HCT116 (cell line): ENCODE results near the gene CENPH. TPM values are rescaled to one million over a fixed set of nuclear protein-coding genes. Genes with fewer than 3 reads are reported as not detected.

Experiments used
- ATAC-seq: fragments of 200-7000 bp; cut with Tn5 transposase; 2 replicates; pipeline ENCODE4 v1.9.1; 2020; ENCODE audit warnings: mild to moderate bottlenecking, moderate library complexity
- BruUV-seq: library from RNA; stranded (reverse); fragments of 400-500 nt; replicated peaks from 2 replicates; lab custom pipeline; 2021; lab: Mats Ljungman, UMichigan
- CTCF ChIA-PET: fragments of 300-600 bp; sonication (Branson Sonifier 250); formaldehyde crosslinking; loops from one replicate; lab custom pipeline; 2021; ENCODE audit warnings: antibody characterized with exemption; lab: Charles Lee
- POLR2A ChIA-PET: fragments of 300-600, 350-600 bp; sonication (Branson Sonifier 250); formaldehyde crosslinking; loops from one replicate; lab custom pipeline; 2021; ENCODE audit warnings: antibody characterized with exemption; lab: Charles Lee
- RAD21 ChIA-PET, 2 experiments: fragments of 300-600 bp; sonication (Branson Sonifier 250); formaldehyde crosslinking; loops; one replicate each; lab custom pipeline; 2023; ENCODE audit warnings: low total read pairs in 2 of 2; ENCODE audit not compliant: uncharacterized antibody in 2 of 2, unreplicated experiment in 2 of 2, low non-redundant PET in 1 of 2; lab: Charles Lee
- DNase-seq: peaks from one replicate; pipeline ENCODE4 v3.0.0-alpha.2; 2010; ENCODE audit warnings: low read depth, low spot score
- H2AFZ ChIP-seq: fragments of 200-600 bp; shearing (Covaris generic), sonication (generic); 2 replicates; pipeline ENCODE4 v1.6.1; 2017; ENCODE audit warnings: low read depth, mixed run types, mixed read lengths, antibody characterized with exemption, low read length; ENCODE audit not compliant: poor library complexity, severe bottlenecking
- H3K27ac ChIP-seq: 2 replicates; pipeline ENCODE4 v1.5.1; 2012; ENCODE audit warnings: low read depth, low read length
- H3K27me3 ChIP-seq: fragments of 200-600 bp; sonication (generic); 2 replicates; pipeline ENCODE4 v1.6.1; 2016; ENCODE audit warnings: mixed run types, low read length, mixed read lengths; ENCODE audit not compliant: insufficient read depth
- H3K36me3 ChIP-seq, 2 experiments: fragments of 200-500 bp in 1 of 2; fragments of 200-600 bp in 1 of 2; sonication (Bioruptor generic) in 1 of 2; sonication (generic) in 1 of 2; 2 replicates each; pipeline versions ENCODE4 v1.5.1 to v1.6.1; 2014 to 2016; ENCODE audit warnings: low read length in 2 of 2, inconsistent platforms in 1 of 2, mixed read lengths in 1 of 2, mixed run types in 1 of 2; ENCODE audit not compliant: insufficient read depth in 2 of 2, control insufficient read depth in 1 of 2
- H3K4me1 ChIP-seq, 2 experiments: fragments of 200-600 bp in 1 of 2; sonication (generic) in 1 of 2; 2 replicates each; pipeline versions ENCODE4 v1.5.1 to v1.6.1; 2012 to 2017; ENCODE audit warnings: low read length in 2 of 2, inconsistent platforms in 1 of 2, mild to moderate bottlenecking in 1 of 2, mixed read lengths in 1 of 2, mixed run types in 1 of 2, moderate library complexity in 1 of 2; ENCODE audit not compliant: insufficient read depth in 2 of 2, control insufficient read depth in 1 of 2
- H3K4me2 ChIP-seq: fragments of 200-600 bp; sonication (generic); 2 replicates; pipeline ENCODE4 v1.6.1; 2017; ENCODE audit warnings: mixed run types, low read length, mixed read lengths
- H3K4me3 ChIP-seq, 2 experiments: fragments of 200-600 bp in 1 of 2; sonication (generic) in 1 of 2; replicated peaks in 1 of 2; 2 replicates each; pipeline ENCODE4 v1.5.1; 2011 to 2016; ENCODE audit warnings: low read length in 2 of 2, control low read depth in 1 of 2, low read depth in 1 of 2, mild to moderate bottlenecking in 1 of 2, mixed read lengths in 1 of 2, mixed run types in 1 of 2
- H3K79me2 ChIP-seq: fragments of 200-600 bp; sonication (generic); 2 replicates; pipeline ENCODE4 v1.6.1; 2017; ENCODE audit warnings: mild to moderate bottlenecking, mixed run types, low read length, moderate library complexity, mixed read lengths; ENCODE audit not compliant: insufficient read depth
- H3K9ac ChIP-seq: fragments of 200-600 bp; sonication (generic); 2 replicates; pipeline ENCODE4 v1.6.1; 2016; ENCODE audit warnings: low read length, mixed read lengths
- H3K9me2 ChIP-seq: fragments of 200-600 bp; sonication (generic), shearing (Covaris generic); 2 replicates; pipeline ENCODE4 v1.6.1; 2017; ENCODE audit warnings: mixed run types, mild to moderate bottlenecking, moderate library complexity; ENCODE audit not compliant: insufficient read depth
- H3K9me3 ChIP-seq, 2 experiments: fragments of 200-500 bp in 1 of 2; fragments of 200-600 bp in 1 of 2; sonication (Bioruptor generic) in 1 of 2; sonication (generic) in 1 of 2; 2 replicates each; pipeline ENCODE4 v1.6.1; 2014 to 2017; ENCODE audit warnings: low read length in 2 of 2, mixed read lengths in 2 of 2, inconsistent platforms in 1 of 2, low read depth in 1 of 2, mild to moderate bottlenecking in 1 of 2, mixed run types in 1 of 2, moderate library complexity in 1 of 2; ENCODE audit not compliant: control insufficient read depth in 1 of 2, insufficient read depth in 1 of 2
- H4K20me1 ChIP-seq: fragments of 200-600 bp; sonication (generic), shearing (Covaris generic); 2 replicates; pipeline ENCODE4 v1.6.1; 2017; ENCODE audit warnings: mixed run types, mild to moderate bottlenecking, moderate library complexity; ENCODE audit not compliant: insufficient read depth
- CBX3 ChIP-seq: IDR thresholded peaks from 2 replicates; pipeline ENCODE4 v1.6.1; 2012; ENCODE audit warnings: low read depth
- CEBPB ChIP-seq: IDR thresholded peaks from 2 replicates; pipeline ENCODE4 v1.6.1; 2012; ENCODE audit warnings: low read depth
- EZH2phosphoT487 ChIP-seq: fragments of 200-600 bp; IDR thresholded peaks from 2 replicates; pipeline ENCODE4 v1.6.1; 2018; ENCODE audit warnings: antibody characterized with exemption, borderline replicate concordance
- FOSL1 ChIP-seq: IDR thresholded peaks from 2 replicates; pipeline ENCODE4 v1.6.1; 2012; ENCODE audit warnings: low read depth
- JUND ChIP-seq: IDR thresholded peaks from 2 replicates; pipeline ENCODE4 v1.6.1; 2012
- SRF ChIP-seq: IDR thresholded peaks from 2 replicates; pipeline ENCODE4 v1.6.1; 2012; ENCODE audit warnings: low read depth
- ZNF274 ChIP-seq: fragments of 200-500 bp; sonication (Bioruptor generic); IDR thresholded peaks from 2 replicates; pipeline ENCODE4 v1.6.1; 2014; ENCODE audit warnings: mild to moderate bottlenecking, low read depth, low read length, inconsistent platforms
- intact Hi-C: fragments of 100-400 bp; cut with micrococcal nuclease; formaldehyde crosslinking; loops from 2 replicates; pipeline ENCODE4 v1.10.0; 2022
- total RNA-seq: library from RNA; stranded (reverse); gene quantifications from one replicate; pipeline ENCODE4 v1.2.1, GENCODE V29; 2021; ENCODE audit not compliant: unreplicated experiment
- TF ChIP-seq, protein P1 (sequence below): IDR thresholded peaks from 2 replicates; pipeline ENCODE4 v1.6.1; 2011; ENCODE audit warnings: mild to moderate bottlenecking, low read length, moderate library complexity; ENCODE audit not compliant: insufficient replicate concordance; ENCODE audit errors: extremely low read depth
- TF ChIP-seq, protein P2 (sequence below): IDR thresholded peaks from 2 replicates; pipeline ENCODE4 v1.6.1; 2012
- TF ChIP-seq, protein P3 (sequence below), 3 experiments: fragments of 200-600 bp in 1 of 3; sonication (generic) in 1 of 3; IDR thresholded peaks in 2 of 3; conservative IDR thresholded peaks in 1 of 3; 2 replicates each; pipeline ENCODE4 v1.5.1; 2012 to 2017; ENCODE audit warnings: low read depth in 2 of 3, low read length in 2 of 3, antibody characterized with exemption in 1 of 3, borderline replicate concordance in 1 of 3, control low read depth in 1 of 3, mild to moderate bottlenecking in 1 of 3, mixed read lengths in 1 of 3, mixed run types in 1 of 3, moderate library complexity in 1 of 3; ENCODE audit not compliant: insufficient read depth in 1 of 3

The CENPH gene
- total RNA-seq, 1 experiment from 2014 or later: 23.4 TPM

DNA sequence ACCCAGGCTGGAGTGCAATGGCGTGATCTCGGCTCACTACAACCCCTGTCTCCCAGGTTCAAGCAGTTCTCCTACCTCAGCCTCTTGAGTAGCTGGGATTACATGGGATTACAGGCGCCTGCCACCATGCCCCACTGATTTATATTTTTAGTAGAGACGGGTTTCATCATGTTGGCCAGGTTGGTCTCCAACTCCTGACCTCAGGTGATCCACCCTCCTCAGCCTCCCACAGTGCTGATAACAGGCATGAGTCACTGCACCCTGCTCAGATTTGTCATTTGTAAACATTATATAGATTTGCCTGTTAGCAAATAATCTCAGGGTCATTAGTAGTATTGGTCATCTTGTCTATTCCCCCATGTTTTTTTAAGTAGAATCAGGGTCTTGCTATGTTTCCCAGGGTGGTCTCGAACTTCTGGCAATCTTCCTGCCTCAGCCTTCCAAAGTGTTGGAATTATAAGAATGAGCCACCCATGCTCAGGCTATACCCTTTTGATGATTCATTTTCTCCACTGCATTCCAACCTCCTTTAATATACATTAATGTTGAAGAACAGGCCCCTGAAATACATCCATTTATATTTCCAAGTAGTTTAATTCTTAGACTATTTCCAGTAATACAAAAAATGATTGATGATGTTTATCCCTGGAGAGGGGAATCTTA is 17.3 kb downstream of the CENPH start:
- ChIA-PET RAD21 (no interaction called here), CTCF (no interaction called here), POLR2A (no interaction called here)
- peaks cover 12 to 17% of the 10 kb centered on the region in 2 experiments for H3K4me1 ChIP-seq
- peak overlapping the region in 1 of 2 experiments; percentile 25; a peak in 2 of 4 replicates for H3K4me3 ChIP-seq
- intact Hi-C loops: no loop called here
- no peaks in the 10 kb centered on the region for H3K27me3 ChIP-seq
- DNase-seq (peak; percentile 50), ATAC-seq (peak; percentile 92)
- no peak overlapping the region for H2AFZ ChIP-seq
- H3K4me2 ChIP-seq: peak overlapping the region; percentile 73
- no peaks in the 10 kb centered on the region for H3K79me2 ChIP-seq
- TF ChIP-seq JUND: peak; percentile 49
- TF ChIP-seq CBX3: 0 out of 2 replicates have a peak, but pooled peaks have one; percentile 12
- TF ChIP-seq FOSL1: peak; percentile 58
- TF ChIP-seq SRF: no peak
- TF ChIP-seq CEBPB: peak; percentile 41; the same call in 1 of the 2 replicates
- no peak for TF ChIP-seq EZH2phosphoT487
- H3K36me3 ChIP-seq: peaks cover 0 to 9% of the 10 kb centered on the region in 2 experiments; a peak in 2 of 4 replicates
- no peaks in the 10 kb centered on the region; the same call in 1 of the 2 replicates for H4K20me1 ChIP-seq
- no TSS peak for BruUV-seq
- H3K9me3 ChIP-seq: no peaks in the 10 kb centered on the region
- no peaks in the 10 kb centered on the region for H3K9me2 ChIP-seq
- peak overlapping the region; percentile 27; the same call in 1 of the 2 replicates for H3K9ac ChIP-seq
- peak overlapping the region; percentile 44 for H3K27ac ChIP-seq

DNA sequence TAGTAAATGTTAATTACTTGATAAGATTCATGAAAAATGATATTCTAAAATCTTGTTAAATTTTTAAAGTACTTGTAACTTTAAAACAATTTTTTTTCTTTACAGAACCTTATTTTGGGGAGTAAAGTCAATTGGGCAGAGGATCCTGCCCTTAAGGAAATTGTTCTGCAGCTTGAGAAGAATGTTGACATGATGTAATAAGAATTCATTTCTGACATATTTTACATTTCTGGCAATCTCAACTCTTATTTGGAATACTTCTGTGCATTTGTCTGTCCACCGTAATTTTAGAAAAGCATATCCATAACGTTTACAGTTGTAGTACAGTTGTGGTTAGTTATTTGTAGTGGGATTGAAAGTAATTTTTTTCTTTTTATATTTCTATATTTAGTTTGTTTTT is 20.2 kb downstream of the CENPH start:
- intact Hi-C loops: loop anchor here (10.0 kb wide), 1 partner anchor 115 kb away; the partner anchor contains the start of gene SLC30A5
- no peak overlapping the region for H2AFZ ChIP-seq
- TF ChIP-seq, protein P1, sequence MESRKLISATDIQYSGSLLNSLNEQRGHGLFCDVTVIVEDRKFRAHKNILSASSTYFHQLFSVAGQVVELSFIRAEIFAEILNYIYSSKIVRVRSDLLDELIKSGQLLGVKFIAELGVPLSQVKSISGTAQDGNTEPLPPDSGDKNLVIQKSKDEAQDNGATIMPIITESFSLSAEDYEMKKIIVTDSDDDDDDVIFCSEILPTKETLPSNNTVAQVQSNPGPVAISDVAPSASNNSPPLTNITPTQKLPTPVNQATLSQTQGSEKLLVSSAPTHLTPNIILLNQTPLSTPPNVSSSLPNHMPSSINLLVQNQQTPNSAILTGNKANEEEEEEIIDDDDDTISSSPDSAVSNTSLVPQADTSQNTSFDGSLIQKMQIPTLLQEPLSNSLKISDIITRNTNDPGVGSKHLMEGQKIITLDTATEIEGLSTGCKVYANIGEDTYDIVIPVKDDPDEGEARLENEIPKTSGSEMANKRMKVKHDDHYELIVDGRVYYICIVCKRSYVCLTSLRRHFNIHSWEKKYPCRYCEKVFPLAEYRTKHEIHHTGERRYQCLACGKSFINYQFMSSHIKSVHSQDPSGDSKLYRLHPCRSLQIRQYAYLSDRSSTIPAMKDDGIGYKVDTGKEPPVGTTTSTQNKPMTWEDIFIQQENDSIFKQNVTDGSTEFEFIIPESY: no peak
- TF ChIP-seq, protein P2, sequence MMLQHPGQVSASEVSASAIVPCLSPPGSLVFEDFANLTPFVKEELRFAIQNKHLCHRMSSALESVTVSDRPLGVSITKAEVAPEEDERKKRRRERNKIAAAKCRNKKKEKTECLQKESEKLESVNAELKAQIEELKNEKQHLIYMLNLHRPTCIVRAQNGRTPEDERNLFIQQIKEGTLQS: no peak
- TF ChIP-seq EZH2phosphoT487 (no peak), ZNF274 (no peak), FOSL1 (no peak)
- TF ChIP-seq, protein P3, sequence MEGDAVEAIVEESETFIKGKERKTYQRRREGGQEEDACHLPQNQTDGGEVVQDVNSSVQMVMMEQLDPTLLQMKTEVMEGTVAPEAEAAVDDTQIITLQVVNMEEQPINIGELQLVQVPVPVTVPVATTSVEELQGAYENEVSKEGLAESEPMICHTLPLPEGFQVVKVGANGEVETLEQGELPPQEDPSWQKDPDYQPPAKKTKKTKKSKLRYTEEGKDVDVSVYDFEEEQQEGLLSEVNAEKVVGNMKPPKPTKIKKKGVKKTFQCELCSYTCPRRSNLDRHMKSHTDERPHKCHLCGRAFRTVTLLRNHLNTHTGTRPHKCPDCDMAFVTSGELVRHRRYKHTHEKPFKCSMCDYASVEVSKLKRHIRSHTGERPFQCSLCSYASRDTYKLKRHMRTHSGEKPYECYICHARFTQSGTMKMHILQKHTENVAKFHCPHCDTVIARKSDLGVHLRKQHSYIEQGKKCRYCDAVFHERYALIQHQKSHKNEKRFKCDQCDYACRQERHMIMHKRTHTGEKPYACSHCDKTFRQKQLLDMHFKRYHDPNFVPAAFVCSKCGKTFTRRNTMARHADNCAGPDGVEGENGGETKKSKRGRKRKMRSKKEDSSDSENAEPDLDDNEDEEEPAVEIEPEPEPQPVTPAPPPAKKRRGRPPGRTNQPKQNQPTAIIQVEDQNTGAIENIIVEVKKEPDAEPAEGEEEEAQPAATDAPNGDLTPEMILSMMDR (IDR thresholded peaks at IDR 0.05 in 2 of 3, conservative IDR thresholded peaks at IDR 0.05 in 1 of 3; ENCODE audit: borderline replicate concordance in 1 of 3, insufficient read depth in 1 of 3, low read depth in 2 of 3, low read length in 2 of 3): no peak
- ChIA-PET CTCF (no interaction called here), POLR2A (no interaction called here), RAD21 (no interaction called here)
- DNase-seq: no peak
- ATAC-seq: no peak
- no peaks in the 10 kb centered on the region for H3K9me2 ChIP-seq
- no peaks in the 10 kb centered on the region for H3K9me3 ChIP-seq
- H3K4me3 ChIP-seq: no peak overlapping the region
- peaks cover 12 to 17% of the 10 kb centered on the region in 2 experiments for H3K4me1 ChIP-seq
- H3K27ac ChIP-seq: no peak overlapping the region
- no peak overlapping the region for H3K9ac ChIP-seq
- no peaks in the 10 kb centered on the region for H3K27me3 ChIP-seq
- no peaks in the 10 kb centered on the region; the same call in 1 of the 2 replicates for H4K20me1 ChIP-seq
- H3K36me3 ChIP-seq: peaks cover 0 to 9% of the 10 kb centered on the region in 2 experiments; a peak in 2 of 4 replicates
- BruUV-seq: TSS peak; percentile 61
- H3K79me2 ChIP-seq: no peaks in the 10 kb centered on the region
- no peak overlapping the region for H3K4me2 ChIP-seq
